HCT116 (cell line): ENCODE data around the gene CEP170B.
"Not testable (repeated sequence)": the region's sequence is repeated elsewhere in the genome, so short reads cannot be mapped to it uniquely, and the experiment has no call there.

Experiments used
- CTCF ChIP-seq, 3 experiments: fragments of 200-600 bp in 1 of 3; sonication (generic) in 1 of 3; IDR thresholded peaks in 2 of 3; conservative IDR thresholded peaks in 1 of 3; 2 replicates each; pipeline ENCODE4 v1.5.1; 2012 to 2017; ENCODE audit warnings: low read depth in 2 of 3, low read length in 2 of 3, antibody characterized with exemption in 1 of 3, borderline replicate concordance in 1 of 3, control low read depth in 1 of 3, mild to moderate bottlenecking in 1 of 3, mixed read lengths in 1 of 3, mixed run types in 1 of 3, moderate library complexity in 1 of 3; ENCODE audit not compliant: insufficient read depth in 1 of 3
- POLR2A ChIP-seq: IDR thresholded peaks from 2 replicates; pipeline ENCODE4 v1.7.0; 2011; ENCODE audit warnings: borderline replicate concordance; ENCODE audit not compliant: insufficient read depth, insufficient read length; ENCODE audit errors: extremely low read depth
- REST ChIP-seq: IDR thresholded peaks from 2 replicates; pipeline ENCODE4 v1.6.1; 2012; ENCODE audit warnings: low read depth
- TCF7L2 ChIP-seq: IDR thresholded peaks from 2 replicates; pipeline ENCODE4 v1.7.0; 2011; ENCODE audit warnings: borderline replicate concordance, inconsistent platforms; ENCODE audit not compliant: insufficient read depth, insufficient read length; ENCODE audit errors: extremely low read depth

GRCh38 chr14:104944016-104944308 is 78.9 kb downstream of the CEP170B start:
- not testable (repeated sequence) for TF ChIP-seq POLR2A; CTCF (IDR thresholded peaks at IDR 0.05 in 2 of 3, conservative IDR thresholded peaks at IDR 0.05 in 1 of 3; ENCODE audit: borderline replicate concordance in 1 of 3, insufficient read depth in 1 of 3, low read depth in 2 of 3, low read length in 2 of 3); TCF7L2; REST
